ENCODE results near the gene TIMP1. TPM values are rescaled to one million over a fixed set of nuclear protein-coding genes. Genes with fewer than 3 reads are reported as not detected.

TIMP1 gene
- total RNA-seq, 4 donors from 2014 or later: 46.5 to 395 (median 89.3) TPM

GRCh38 chrX:47561659-47562151, 20.5 kb upstream of the TIMP1 start:
- peaks cover 0 to 9% of the 10 kb centered on the region in 2 donors for H3K4me1 ChIP-seq
- peak overlapping the region in 2 of 3 donors; percentile 81 to 94 for H3K27ac ChIP-seq
- intact Hi-C loops (cut with DNase I): no loop called here
- peak overlapping the region in 2 of 3 donors; percentile 49 to 73 for H3K4me3 ChIP-seq (replicated peaks in 1 of 3)
- H3K27me3 ChIP-seq: no peaks in the 10 kb centered on the region
- peaks cover 9 to 30% of the 10 kb centered on the region in 2 donors for H3K36me3 ChIP-seq
- DNase-seq: no peak
- H3K9me3 ChIP-seq: no peaks in the 10 kb centered on the region
- WGBS, 2 donors: 3 to 6% methylated on average over 6 to 9 of the region's 9 CpGs
- no peak for TF ChIP-seq CTCF (IDR thresholded peaks at IDR 0.05)
- no peak for TF ChIP-seq POLR2A (IDR thresholded peaks at IDR 0.05)

- 55 to 76% methylated on average over 4 to 6 of the region's 13 CpGs for WGBS, 2 donors
- intact Hi-C loops (cut with DNase I): no loop called here
These were observed 19.5 kb upstream of the TIMP1 start for GRCh38 chrX:47562615-47563243.

GRCh38 chrX:47563801-47564315, 18.4 kb upstream of the TIMP1 start:
- TF ChIP-seq CTCF (IDR thresholded peaks at IDR 0.05): no peak
- no peak for TF ChIP-seq POLR2A (IDR thresholded peaks at IDR 0.05)
- no peaks in the 10 kb centered on the region for H3K9me3 ChIP-seq
- no peaks in the 10 kb centered on the region for H3K27me3 ChIP-seq
- H3K4me3 ChIP-seq (replicated peaks in 1 of 3): no peak overlapping the region
- intact Hi-C loops (cut with DNase I): no loop called here
- no peak overlapping the region for H3K27ac ChIP-seq
- 92 to 95% methylated on average over 8 of the region's 8 CpGs for WGBS, 2 donors
- no peak for DNase-seq
- H3K4me1 ChIP-seq: peaks cover 0 to 9% of the 10 kb centered on the region in 2 donors
- H3K36me3 ChIP-seq: peaks cover 18 to 47% of the 10 kb centered on the region in 2 donors

More at GRCh38 chrX:47562615-47563243, 19.5 kb upstream of the TIMP1 start:
- Histone ChIP-seq H3K27ac (no peak overlapping the region), H3K9me3 (no peaks in the 10 kb centered on the region), H3K4me3 (replicated peaks in 1 of 3) (no peak overlapping the region), H3K36me3 (peaks cover 15 to 39% of the 10 kb centered on the region in 2 donors), H3K27me3 (no peaks in the 10 kb centered on the region), H3K4me1 (peaks cover 0 to 9% of the 10 kb centered on the region in 2 donors)
- TF ChIP-seq CTCF (IDR thresholded peaks at IDR 0.05) (no peak), POLR2A (IDR thresholded peaks at IDR 0.05) (no peak)
- DNase-seq: no peak

GRCh38 chrX:47564438-47565085, 17.7 kb upstream of the TIMP1 start:
- H3K4me1 ChIP-seq: peaks cover 0 to 9% of the 10 kb centered on the region in 2 donors
- intact Hi-C loops (cut with DNase I): no loop called here
- WGBS, 2 donors: 75 to 85% methylated on average over 5 to 7 of the region's 12 CpGs

More at GRCh38 chrX:47564438-47565085, 17.7 kb upstream of the TIMP1 start:
- Histone ChIP-seq H3K9me3 (no peaks in the 10 kb centered on the region), H3K27me3 (no peaks in the 10 kb centered on the region), H3K4me3 (replicated peaks in 1 of 3) (no peak overlapping the region), H3K36me3 (peaks cover 23 to 54% of the 10 kb centered on the region in 2 donors), H3K27ac (no peak overlapping the region)
- no peak for DNase-seq
- no peak for TF ChIP-seq CTCF (IDR thresholded peaks at IDR 0.05)
- no peak for TF ChIP-seq POLR2A (IDR thresholded peaks at IDR 0.05)
